Breast epithelium (tissue), 3 donors: ENCODE results near the gene KCNQ2.

Experiments
- CTCF ChIP-seq, 3 donors: fragments of 450-650 bp; IDR thresholded peaks; one replicate each; pipeline ENCODE4 v1.5.1; 2016 to 2017; ENCODE audit warnings: antibody characterized with exemption in 3 of 3, mild to moderate bottlenecking in 3 of 3, moderate library complexity in 3 of 3
- POLR2A ChIP-seq: fragments of 450-650 bp; IDR thresholded peaks from one replicate; pipeline ENCODE4 v1.6.1; 2016; ENCODE audit warnings: antibody characterized with exemption, mild to moderate bottlenecking, moderate library complexity
- POLR2AphosphoS5 ChIP-seq, 3 donors: sonication (generic); formaldehyde crosslinking; IDR thresholded peaks; one replicate each; pipeline ENCODE4 v1.6.1; 2017; ENCODE audit warnings: antibody characterized with exemption in 3 of 3

- TF ChIP-seq CTCF (IDR thresholded peaks at IDR 0.05) (no peak), POLR2A (no peak), POLR2AphosphoS5 (IDR thresholded peaks at IDR 0.05) (no peak)
These were observed 47.8 kb downstream of the KCNQ2 start for GRCh38 chr20:63424613-63425012.
